GDM1 (cell line): ENCODE measurements around the gene CYP2U1.

Experiments
- DNase-seq: peaks from one replicate; lab custom pipeline; 2025; lab: John Stamatoyannopoulos, UW

The CYP2U1 gene

DNA sequence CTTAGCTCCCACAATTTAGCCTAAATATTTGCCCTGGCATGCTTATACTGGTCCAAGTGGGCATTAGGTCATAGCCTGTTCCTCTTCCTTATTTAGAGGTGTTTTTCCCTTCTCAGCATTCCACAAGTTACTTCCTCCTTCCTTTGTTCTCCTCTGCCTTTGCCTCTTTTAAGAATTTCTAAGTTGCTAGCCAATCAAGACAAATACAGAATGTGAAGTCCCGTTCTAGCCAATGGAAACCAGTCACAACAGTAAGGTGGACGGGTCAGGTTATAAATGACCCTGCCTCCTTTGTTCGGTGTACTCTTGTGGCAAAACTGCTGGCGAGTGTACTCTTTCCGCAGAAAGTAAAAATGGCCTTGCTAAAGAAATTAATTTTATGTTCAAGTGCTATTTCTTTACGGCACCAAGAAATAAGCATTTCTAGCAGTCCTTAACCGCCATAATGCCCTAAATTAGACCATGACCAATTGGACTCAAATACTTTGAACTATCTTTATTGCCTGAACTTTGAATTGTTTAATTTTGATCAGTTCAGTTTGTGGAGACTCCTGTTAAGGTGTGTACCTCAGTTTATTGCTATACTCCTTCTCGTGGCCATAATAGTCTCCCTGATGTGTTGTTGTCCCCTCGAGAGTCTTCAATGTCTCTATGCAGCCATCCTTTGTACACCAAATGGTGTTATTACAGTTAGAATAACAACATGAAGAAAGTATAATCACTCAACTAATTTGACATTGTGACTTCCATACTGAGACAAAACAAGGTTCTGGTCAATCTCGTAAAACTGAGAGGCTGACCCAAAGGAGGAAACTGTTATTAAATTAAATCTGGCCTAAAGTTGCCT lies 56.8 kb downstream of the CYP2U1 start:
- no peak for DNase-seq

- DNase-seq, result no peak
Measured at GRCh38 chr4:107988763-107989035, 57.4 kb downstream of the CYP2U1 start.

- DNase-seq, result no peak
Measured at GRCh38 chr4:107989162-107989536, 57.8 kb downstream of the CYP2U1 start.

DNA sequence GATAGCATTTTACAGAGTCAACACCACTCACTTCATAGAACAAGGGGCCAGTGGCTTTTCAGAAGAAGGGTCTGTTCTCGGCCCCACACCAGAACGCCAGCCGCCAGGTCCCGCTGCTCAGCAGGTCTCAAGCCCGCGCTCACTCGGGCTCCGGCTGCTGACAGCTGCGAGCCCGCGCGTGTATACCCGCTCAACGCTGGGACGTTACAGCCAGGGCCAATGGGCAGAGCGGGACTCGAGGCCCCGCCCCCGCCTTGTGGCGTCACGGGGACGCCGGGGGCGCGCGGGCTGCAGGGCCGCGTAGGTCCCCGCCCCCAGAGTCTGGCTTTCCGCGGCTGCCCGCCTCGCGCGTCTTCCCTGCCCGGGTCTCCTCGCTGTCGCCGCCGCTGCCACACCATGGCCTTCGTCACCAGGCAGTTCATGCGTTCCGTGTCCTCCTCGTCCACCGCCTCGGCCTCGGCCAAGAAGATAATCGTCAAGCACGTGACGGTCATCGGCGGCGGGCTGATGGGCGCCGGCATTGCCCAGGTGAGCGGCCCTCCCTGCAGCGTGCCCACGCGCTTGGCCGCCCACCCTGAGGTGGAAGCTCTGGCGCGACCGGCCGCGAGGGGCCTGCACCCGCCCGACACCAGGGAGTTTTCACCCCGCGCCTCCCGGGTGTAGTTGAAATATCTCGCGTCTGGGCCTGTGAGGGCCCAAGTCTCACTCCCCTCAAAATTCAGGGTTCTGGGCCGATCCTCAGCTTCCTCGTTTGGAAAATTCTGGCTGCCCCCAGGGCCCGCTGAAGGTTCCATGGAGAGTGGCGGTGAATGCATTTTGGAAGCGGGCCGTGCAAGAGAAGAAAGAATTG lies 58.4 kb downstream of the CYP2U1 start, which contains the start of gene HADH:
HADH (plus strand) TSS at position 353 of the 850 bp plus-strand sequence; CDS start at position 397, 44 bp downstream.
- peak; percentile 89 for DNase-seq

DNA sequence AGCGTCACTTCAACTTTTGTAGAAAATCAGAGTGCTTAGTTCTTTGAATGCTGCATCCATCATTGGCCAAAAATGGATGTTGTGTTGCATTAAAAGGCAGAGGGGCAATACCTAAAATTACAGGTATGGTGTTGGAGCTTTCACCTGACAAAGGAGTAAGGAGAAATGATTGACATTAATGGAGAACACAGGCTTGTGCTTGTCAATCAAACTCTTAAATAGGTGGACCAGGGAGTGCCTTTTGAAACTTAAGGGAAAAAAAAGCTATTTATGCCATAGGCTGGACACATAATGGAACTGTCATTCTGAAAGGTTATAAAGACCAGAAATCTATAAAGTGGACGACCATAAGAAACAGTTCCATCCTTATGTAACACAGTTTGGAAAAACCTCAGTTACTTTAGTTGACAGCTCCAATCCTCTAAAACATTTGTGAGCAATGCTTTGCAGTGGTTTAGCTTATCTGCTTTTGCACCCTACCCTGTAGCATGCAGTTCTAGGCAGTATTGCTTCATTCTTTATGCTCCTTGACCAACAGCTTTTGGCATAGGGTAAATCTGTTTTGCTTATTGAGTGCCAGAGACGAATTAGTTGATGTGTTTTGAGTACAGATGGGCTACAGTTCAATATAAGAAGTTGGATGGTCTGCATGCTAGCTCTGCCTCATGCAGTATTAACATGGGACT lies 60.7 kb downstream of the CYP2U1 start:
- no peak for DNase-seq

- DNase-seq, result no peak
Measured at GRCh38 chr4:107993969-107994368, 62.6 kb downstream of the CYP2U1 start.

- DNase-seq, result no peak
Measured at GRCh38 chr4:107994894-107995293, 63.5 kb downstream of the CYP2U1 start.

- no peak for DNase-seq
Measured at GRCh38 chr4:107996949-107997788, 65.8 kb downstream of the CYP2U1 start.

DNA sequence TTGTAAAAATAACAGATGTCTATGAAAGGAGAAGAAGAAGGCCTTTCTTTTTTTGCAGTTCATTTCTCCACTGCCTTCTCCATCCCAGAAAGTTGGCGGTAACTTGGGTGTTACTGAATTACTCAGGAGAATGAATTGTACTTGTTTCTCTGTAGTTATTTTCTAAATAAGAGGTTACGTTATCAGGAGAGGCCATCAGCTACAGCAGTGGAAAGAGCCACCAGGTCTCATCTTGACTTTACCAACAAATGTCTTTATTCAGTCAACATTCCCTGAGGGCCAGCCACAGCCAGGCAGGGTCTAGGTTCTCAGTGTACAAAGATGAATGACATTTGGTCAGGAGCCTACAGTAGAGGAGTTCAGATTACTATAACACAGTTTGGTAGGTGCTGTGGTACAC lies 66.4 kb downstream of the CYP2U1 start:
- DNase-seq, result no peak

DNA sequence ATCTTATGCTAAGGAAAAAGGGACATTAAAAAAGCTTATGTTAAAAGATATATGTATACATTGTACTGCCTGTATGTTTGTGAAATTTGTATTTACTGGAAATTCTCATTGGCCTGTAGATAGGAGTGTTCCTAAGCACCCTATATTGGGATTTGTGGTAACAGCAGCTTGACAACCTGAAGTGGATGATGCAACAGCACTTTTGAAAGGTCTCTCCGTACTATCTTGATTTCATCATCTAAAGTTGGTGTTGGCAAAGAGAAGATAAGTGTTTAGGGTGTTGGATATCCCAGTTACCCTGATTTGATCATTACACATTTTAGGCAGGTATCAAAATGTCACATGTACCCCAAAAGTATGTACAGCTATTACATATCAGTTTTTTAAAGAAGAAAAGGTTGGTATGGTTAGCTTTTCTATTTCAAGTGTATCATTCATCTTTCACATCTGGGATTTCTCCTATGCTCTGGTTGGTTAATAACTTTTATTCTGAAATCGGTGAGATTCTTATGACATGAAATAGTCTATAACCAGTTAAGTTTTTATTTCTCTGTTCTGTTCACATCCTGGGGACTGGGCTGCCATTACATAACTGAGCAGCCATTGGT lies 68.7 kb downstream of the CYP2U1 start:
- DNase-seq, result no peak

DNA sequence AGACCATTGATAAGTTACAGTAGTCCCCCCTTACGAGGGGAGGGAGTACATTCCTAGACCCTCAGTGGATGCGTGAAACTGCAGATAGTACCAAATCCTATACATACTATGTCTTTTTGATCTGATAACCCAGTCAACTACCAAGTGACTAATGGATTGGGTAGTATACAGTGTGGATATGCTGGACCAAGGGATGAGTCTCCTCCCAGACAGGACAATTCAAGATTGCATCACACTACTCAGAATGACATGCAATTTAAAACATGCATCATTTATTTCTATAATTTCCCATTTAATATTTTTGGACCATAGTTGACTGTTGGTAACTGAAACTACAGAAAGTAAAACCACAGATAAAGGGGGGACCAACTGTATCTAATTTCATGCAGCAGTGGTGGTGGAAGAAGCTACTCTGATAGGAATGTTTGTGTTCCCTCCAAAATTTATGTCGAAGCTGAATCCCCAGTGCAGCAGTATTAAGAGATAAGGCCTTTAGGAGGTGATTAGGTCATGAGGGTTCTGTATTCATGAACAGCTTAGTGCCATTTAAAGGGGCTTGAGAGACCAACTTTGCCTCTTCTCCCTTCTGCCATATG lies 70.3 kb downstream of the CYP2U1 start:
- no peak for DNase-seq
